ENCODE data around the gene DUSP23.

DNA sequence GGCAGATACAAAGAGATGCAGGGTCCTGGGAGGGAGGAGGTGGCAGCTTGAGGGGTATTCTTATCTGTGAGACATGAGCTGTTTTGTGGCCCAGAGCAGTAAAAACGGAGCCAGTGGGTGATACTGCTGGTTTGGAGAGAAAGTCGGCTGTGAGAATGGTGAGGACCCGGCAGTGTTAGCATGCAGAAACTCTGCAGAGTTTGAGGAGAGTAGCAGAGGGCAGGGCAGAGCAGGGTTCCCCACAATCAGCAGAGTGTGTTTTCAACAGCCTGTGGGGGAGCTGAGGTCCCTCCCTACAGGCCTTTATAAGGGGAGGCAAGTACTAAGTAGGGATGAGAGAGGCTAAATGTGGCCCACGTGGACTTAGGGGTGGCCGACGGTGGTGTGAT is 46.3 kb downstream of the DUSP23 start:
- TF ChIP-seq, protein P1, sequence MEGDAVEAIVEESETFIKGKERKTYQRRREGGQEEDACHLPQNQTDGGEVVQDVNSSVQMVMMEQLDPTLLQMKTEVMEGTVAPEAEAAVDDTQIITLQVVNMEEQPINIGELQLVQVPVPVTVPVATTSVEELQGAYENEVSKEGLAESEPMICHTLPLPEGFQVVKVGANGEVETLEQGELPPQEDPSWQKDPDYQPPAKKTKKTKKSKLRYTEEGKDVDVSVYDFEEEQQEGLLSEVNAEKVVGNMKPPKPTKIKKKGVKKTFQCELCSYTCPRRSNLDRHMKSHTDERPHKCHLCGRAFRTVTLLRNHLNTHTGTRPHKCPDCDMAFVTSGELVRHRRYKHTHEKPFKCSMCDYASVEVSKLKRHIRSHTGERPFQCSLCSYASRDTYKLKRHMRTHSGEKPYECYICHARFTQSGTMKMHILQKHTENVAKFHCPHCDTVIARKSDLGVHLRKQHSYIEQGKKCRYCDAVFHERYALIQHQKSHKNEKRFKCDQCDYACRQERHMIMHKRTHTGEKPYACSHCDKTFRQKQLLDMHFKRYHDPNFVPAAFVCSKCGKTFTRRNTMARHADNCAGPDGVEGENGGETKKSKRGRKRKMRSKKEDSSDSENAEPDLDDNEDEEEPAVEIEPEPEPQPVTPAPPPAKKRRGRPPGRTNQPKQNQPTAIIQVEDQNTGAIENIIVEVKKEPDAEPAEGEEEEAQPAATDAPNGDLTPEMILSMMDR (IDR thresholded peaks at IDR 0.05; ENCODE audit: low read length), result no peak
- no peak for TF ChIP-seq EZH2 (IDR thresholded peaks at IDR 0.05; ENCODE audit: borderline replicate concordance, low read length)

Measured in OCI-LY1 (cell line).